AG09309 (cell line): ENCODE results near the gene CEP170B.

ENCODE experiments used
- DNase-seq: peaks from one replicate; pipeline ENCODE4 v3.0.0-alpha.2; 2010; ENCODE audit warnings: low read depth
- H3K4me3 ChIP-seq: 2 replicates; pipeline ENCODE4 v1.5.1; 2011; ENCODE audit warnings: mild to moderate bottlenecking, low read depth, low read length, moderate library complexity; ENCODE audit not compliant: control insufficient read depth
- TF ChIP-seq, protein P1 (sequence below): IDR thresholded peaks from 2 replicates; pipeline ENCODE4 v1.5.1; 2011; ENCODE audit warnings: mild to moderate bottlenecking, low read depth, low read length, inconsistent platforms; ENCODE audit not compliant: insufficient read depth, control insufficient read depth; ENCODE audit errors: missing control alignments

CEP170B gene

GRCh38 chr14:104937161-104937560 lies 72.1 kb downstream of the CEP170B start:
- no peak overlapping the region for H3K4me3 ChIP-seq
- TF ChIP-seq, protein P1, sequence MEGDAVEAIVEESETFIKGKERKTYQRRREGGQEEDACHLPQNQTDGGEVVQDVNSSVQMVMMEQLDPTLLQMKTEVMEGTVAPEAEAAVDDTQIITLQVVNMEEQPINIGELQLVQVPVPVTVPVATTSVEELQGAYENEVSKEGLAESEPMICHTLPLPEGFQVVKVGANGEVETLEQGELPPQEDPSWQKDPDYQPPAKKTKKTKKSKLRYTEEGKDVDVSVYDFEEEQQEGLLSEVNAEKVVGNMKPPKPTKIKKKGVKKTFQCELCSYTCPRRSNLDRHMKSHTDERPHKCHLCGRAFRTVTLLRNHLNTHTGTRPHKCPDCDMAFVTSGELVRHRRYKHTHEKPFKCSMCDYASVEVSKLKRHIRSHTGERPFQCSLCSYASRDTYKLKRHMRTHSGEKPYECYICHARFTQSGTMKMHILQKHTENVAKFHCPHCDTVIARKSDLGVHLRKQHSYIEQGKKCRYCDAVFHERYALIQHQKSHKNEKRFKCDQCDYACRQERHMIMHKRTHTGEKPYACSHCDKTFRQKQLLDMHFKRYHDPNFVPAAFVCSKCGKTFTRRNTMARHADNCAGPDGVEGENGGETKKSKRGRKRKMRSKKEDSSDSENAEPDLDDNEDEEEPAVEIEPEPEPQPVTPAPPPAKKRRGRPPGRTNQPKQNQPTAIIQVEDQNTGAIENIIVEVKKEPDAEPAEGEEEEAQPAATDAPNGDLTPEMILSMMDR: no peak
- DNase-seq: no peak

DNA sequence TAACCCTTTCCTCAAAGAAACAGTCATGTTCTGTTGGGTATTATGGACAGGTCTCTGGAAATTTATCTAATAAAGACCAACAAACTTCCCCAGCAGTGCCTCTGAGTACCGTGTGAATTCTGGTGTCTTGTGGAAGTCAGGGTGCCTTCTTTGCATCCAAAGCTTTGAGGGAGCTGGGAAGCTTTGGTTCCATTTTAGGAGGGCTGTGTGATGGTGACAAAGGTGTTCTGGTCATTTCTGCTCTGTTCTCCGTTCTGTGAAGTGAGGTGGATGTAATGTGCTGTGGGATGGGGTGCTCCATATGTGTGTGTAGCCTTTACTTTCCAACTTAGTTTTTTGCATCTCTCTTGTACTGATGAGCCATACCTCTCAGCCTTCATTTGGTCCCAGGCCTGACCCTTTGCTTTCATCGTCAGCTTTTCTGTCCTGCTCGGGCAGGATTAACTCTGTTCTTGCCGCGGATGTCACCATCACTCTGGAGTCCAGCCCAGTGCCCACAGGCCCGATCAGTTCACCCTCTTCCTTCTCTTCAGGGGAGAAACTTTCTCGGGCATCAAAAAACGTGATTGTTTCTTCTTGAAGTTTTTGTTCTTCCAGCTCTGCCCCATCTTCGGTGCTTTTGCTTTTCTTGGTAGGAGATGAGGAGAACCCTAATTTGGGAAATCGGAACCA lies 72.8 kb downstream of the CEP170B start:
- DNase-seq: no peak
- no peak overlapping the region for H3K4me3 ChIP-seq
- TF ChIP-seq, protein P1: no peak

DNA sequence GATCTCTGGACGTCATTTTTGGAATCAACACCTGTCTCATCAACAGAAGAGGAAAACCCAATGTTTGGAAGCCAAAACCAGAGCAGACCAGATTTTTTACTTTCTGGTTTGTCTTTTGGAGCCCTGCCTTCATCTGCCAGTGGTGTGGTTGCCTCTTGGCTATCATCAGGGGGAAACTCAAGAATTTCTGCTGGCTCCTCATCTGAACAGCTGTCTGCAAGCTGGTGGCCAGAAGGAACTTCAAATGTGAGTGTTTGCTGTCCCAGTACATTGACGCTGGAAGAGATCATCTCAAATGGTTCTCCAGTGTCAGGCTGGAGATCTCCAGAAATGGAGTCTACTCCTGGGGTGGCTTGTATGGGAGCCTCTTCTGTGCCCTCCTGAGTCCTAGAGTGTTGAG lies 73.4 kb downstream of the CEP170B start:
- H3K4me3 ChIP-seq: no peak overlapping the region

DNA sequence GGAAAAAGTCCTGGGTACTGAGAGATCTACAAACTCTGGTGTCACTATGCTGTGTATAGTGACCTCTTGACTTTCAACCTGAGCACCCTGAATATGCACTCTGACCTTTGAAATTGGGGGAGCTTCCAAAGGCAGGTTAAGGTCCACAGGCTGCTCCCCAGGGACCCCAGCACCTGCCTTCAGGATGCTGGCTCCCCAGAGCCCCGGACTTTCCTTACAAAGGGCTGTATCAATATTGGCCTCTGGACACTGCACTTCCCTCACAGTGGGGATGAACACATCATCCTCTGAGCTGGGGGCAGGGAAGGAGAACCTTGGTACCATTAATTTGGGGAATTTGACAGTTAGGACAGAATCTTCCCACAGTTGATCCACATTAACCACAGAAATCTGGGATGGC lies 73.9 kb downstream of the CEP170B start:
- TF ChIP-seq, protein P1: no peak
- no peak overlapping the region for H3K4me3 ChIP-seq
- DNase-seq: no peak

More for the DNA sequence above, 73.4 kb downstream of the CEP170B start:
- TF ChIP-seq, protein P1: no peak
- no peak for DNase-seq

DNA sequence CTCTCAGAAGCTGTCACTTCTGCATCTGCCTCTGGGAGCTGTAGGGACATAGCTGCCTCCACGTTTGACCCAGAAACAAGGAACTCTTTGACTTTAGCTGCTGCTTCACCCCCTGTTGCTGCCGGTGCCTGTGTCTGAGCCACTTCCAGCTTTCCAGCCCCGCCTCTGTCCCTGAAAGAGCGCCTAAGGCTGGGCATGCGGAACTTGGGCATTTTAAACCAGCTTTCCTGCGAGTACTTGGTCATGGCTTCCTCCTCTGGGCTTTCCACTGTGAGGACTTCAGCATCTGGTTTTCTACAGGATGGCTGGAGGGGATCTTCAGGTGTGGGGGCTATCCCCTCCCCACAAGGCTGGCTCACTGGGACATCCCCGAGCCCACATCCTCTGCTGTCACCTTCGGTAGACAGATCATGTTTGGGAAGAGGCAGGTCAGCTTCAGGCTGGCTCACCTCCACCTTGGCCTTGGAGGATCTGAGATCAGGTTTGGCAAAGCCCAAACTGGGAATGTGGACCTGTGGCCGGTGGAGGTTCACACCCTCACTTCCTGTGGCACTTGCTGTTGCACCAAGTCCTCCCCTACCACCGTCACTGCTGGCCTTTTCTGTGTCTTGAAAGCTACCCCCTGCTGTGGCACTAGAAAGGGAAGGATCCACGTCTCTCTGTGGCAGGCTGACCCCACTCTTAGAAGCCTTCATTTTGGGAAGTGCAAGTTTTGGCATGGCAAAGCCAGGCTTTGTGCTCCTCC lies 74.8 kb downstream of the CEP170B start:
- TF ChIP-seq, protein P1: no peak
- DNase-seq: no peak
- no peak overlapping the region for H3K4me3 ChIP-seq

- DNase-seq: no peak
- no peak overlapping the region for H3K4me3 ChIP-seq
- TF ChIP-seq, protein P1: peak; percentile 23
These were observed 75.6 kb downstream of the CEP170B start for GRCh38 chr14:104940526-104941150.
